Measurements from ENCODE around the gene ST13. TPM values are rescaled to one million over a fixed set of nuclear protein-coding genes. Genes with fewer than 3 reads are reported as not detected.

The ST13 gene
- total and polyA plus RNA-seq, 9 of the 15 experiments (the other 6 are each of a cell fraction or from before 2014, with no cell fraction given), result 53.6 to 311 (median 195) TPM

- TF ChIP-seq HINFP (tag; conservative IDR thresholded peaks at IDR 0.05; ENCODE audit: low read depth) (no peak), MYC (IDR thresholded peaks at IDR 0.05; ENCODE audit: low read depth, low read length) (no peak), MYC (CRISPR knock-in tag; IDR thresholded peaks at IDR 0.05; ENCODE audit: borderline replicate concordance, low read depth) (no peak), CREM (IDR thresholded peaks at IDR 0.05; ENCODE audit: low read depth) (no peak), MXD1 (CRISPR knock-in tag; IDR thresholded peaks at IDR 0.05; ENCODE audit: borderline replicate concordance, poor library complexity, severe bottlenecking) (no peak)
Measured at GRCh38 chr22:40803321-40803720, 53.1 kb downstream of the ST13 start (continued).

GRCh38 chr22:40799008-40799407, 57.4 kb downstream of the ST13 start:
- no peak overlapping the region for H2AFZ ChIP-seq (ENCODE audit: low read depth, low read length)
- in situ Hi-C loops (cut with MboI), result no loop called here
- no peaks in the 10 kb centered on the region; a peak in 2 of 5 replicates for H3K4me1 ChIP-seq (replicated peaks in 1 of 2; ENCODE audit: control insufficient read depth in 2 of 2, insufficient read depth in 2 of 2, low read length in 2 of 2)
- 100% methylated on average over 2 of the region's 3 CpGs for WGBS (ENCODE audit: insufficient coverage, low coverage, missing lambda C conversion rate)
- H3K9ac ChIP-seq (ENCODE audit: insufficient read depth in 1 of 2, low read depth in 2 of 2, low read length in 2 of 2), result no peak overlapping the region
- H3K27me3 ChIP-seq (ENCODE audit: control insufficient read depth in 2 of 2, insufficient read depth in 2 of 2, low read length in 2 of 2), result no peaks in the 10 kb centered on the region
- peaks cover 56% of the 10 kb centered on the region; the same call in 2 of the 3 replicates for H3K36me3 ChIP-seq (ENCODE audit: control insufficient read depth, insufficient read depth, low read length)
- DNase-seq (ENCODE audit: extremely low read depth in 1 of 4, low spot score in 3 of 4) (no peak), ATAC-seq (no peak), FAIRE-seq (no peak)
- no peak overlapping the region for H3K4me2 ChIP-seq (ENCODE audit: insufficient read depth, low read length)
- intact Hi-C loops (cut with micrococcal nuclease), result no loop called here
- no TSS peak for BruUV-seq (replicated peaks)
- H3K27ac ChIP-seq (ENCODE audit: extremely low read depth, low read depth, low read length), result no peak overlapping the region
- no peaks in the 10 kb centered on the region for H4K20me1 ChIP-seq (replicated peaks; ENCODE audit: control insufficient read depth, insufficient read depth, low read length)
- peaks cover 49% of the 10 kb centered on the region for H3K79me2 ChIP-seq (ENCODE audit: control insufficient read depth, insufficient read depth, low read length)
- H3K4me3 ChIP-seq, result no peak overlapping the region
- ChIA-PET CTCF (ENCODE audit: low intra/inter-chr PET ratio) (no interaction called here), POLR2A (interaction anchor here (0.6 to 0.7 kb wide), 3 partner anchors 79 to 254 kb away, joined by 3 read pairs; no protein-coding TSS in a partner anchor)
- H3K9me3 ChIP-seq (replicated peaks; ENCODE audit: control insufficient read depth, insufficient read depth, low read depth, low read length), result no peaks in the 10 kb centered on the region
- H3K9me1 ChIP-seq (ENCODE audit: control insufficient read depth, insufficient read depth, low read length), result no peaks in the 10 kb centered on the region
- TF ChIP-seq ZHX1 (conservative IDR thresholded peaks at IDR 0.05; ENCODE audit: low read length), result no peak
- no peak for TF ChIP-seq COPS2 (conservative IDR thresholded peaks at IDR 0.05)
- no peak for TF ChIP-seq MCM2 (IDR thresholded peaks at IDR 0.05; ENCODE audit: low read depth)
- no peak for TF ChIP-seq ZNF274 (IDR thresholded peaks at IDR 0.05; ENCODE audit: borderline replicate concordance, low read depth, low read length)
- no peak for TF ChIP-seq MTF1 (CRISPR knock-in tag; IDR thresholded peaks at IDR 0.05; ENCODE audit: borderline replicate concordance)
- TF ChIP-seq BDP1 (IDR thresholded peaks at IDR 0.05; ENCODE audit: insufficient read depth, insufficient read length), result no peak
- no peak for TF ChIP-seq XRCC3 (IDR thresholded peaks at IDR 0.05)
- TF ChIP-seq CC2D1A (IDR thresholded peaks at IDR 0.05), result no peak
- TF ChIP-seq NR0B1 (IDR thresholded peaks at IDR 0.05; ENCODE audit: partially characterized antibody), result no peak
- TF ChIP-seq KDM4B (IDR thresholded peaks at IDR 0.05; ENCODE audit: borderline replicate concordance in 2 of 2, low read depth in 1 of 2), result no peak

Data from K562 (cell line).